ENCODE measurements around the gene AP1B1.

AP1B1 gene

DNA sequence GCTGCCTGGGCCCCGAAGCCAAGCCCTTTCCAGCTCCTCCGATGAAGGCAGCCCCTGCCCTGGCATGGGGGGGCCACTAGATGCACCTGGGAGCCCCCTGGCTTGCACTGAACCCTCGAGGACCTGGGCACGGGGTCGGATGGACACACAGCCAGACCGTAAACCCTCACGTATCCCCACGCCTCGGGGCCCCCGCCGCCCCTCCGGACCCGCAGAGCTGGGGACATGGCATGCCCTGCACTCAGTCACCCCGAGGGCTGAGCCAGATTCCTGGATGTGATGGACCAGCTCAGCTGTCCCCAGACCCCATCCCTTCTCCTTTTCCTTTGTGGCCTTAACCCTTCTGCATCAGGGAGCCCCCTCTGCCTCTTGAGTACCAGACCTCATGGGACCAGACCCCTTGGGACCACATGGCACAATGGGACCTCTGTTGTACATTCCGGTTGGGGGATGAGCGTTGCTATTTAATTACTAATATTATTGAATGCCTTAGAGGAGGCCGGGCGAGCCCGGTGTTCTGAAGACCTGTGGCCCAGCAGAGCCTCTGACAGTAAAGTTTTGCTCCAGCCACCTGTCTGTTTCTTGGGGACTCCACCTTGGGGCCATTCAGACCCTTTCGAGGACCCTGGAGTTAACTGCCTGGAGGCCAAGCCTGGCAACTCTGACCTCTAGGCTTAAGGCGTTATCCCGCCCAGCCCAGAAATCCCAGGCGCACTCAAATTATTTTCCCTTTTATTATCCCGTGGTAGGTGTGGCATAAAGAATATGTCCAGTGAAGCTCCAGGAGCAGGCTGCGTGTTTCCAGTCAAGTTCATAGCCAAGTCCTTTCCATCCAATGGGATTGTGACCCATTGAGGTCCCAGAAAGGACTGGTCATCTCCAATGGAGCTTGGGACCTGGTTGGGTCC is 75.9 kb downstream of the AP1B1 start:
- no peak for DNase-seq

DNA sequence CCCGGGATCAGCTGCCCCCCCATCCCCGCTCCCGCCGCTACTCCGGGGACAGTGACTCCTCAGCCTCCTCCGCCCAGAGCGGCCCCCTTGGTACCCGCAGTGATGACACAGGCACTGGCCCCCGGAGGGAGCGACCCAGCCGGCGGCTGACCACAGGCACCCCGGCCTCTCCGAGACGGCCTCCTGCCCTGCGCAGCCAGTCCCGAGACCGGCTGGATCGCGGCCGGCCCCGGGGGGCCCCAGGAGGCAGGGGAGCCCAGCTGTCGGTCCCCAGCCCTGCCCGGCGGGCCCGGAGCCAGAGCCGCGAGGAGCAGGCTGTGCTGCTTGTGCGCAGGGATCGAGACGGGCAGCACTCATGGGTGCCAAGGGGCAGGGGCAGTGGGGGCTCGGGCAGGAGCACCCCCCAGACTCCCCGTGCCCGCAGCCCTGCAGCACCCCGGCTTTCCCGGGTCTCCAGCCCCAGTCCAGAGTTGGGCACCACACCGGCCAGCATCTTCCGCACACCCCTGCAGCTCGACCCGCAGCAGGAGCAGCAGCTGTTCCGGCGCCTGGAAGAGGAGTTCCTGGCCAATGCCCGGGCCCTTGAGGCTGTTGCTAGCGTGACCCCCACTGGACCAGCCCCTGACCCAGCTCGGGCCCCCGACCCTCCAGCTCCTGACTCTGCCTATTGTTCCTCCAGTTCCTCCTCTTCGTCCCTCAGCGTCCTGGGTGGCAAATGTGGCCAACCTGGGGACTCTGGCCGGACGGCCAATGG is 76.7 kb downstream of the AP1B1 start:
- no peak for DNase-seq

DNA sequence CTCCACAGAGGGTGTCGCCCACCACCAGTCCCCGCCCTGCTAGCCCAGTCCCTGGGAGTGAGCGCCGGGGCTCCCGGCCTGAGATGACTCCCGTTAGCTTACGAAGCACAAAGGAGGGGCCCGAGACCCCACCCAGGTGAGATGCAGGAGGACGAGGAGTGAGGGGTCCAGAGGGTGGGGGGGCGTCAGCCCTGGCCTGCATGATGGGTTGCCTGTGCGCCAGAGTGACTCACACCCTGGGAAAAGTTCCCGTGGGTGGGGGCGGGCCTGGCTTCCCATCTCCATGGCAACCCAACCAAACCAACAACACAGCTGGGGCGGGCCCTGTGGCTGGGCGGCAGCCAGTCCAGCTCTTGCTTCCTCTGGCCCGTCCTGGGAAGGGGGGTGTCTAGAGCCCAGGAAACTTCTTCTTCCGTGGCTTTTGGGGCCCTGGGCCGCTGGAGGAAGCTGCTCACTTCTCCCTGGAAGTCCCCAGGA is 77.5 kb downstream of the AP1B1 start:
- peak; percentile 98 for DNase-seq

DNA sequence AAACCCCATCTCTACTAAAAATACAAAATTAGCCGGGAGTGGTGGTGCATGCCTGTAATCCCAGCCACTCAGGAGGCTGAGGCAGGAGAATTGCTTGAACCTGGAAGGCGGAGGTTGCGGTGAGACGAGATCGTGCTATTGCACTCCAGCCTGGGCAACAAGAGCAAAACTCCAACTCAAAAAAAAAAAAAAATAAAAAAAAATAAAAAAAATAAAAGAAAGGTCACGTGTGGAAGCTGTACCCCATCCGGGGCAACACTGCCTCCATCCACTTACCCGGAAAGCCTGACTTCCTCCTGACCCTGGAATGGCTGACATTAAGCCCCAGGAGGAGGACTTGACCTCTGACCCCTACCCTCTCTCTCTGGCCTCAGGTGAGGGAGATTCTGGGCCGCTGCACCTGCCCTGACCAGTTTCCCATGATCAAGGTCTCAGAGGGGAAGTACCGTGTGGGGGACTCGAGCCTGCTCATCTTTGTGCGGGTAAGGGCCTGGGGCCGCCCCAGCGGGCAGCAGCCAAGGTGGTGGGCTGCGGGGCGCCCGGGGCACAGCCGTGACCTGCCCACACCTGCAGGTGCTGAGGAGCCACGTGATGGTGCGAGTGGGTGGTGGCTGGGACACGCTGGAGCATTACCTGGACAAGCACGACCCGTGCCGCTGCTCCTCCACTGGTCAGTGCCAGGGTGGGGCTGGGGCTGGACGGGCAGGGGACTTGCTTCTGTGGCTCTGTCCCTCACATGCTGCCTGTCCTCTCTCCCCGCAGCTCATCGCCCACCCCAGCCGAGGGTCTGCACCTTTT is 78.1 kb downstream of the AP1B1 start:
- DNase-seq, result no peak

DNA sequence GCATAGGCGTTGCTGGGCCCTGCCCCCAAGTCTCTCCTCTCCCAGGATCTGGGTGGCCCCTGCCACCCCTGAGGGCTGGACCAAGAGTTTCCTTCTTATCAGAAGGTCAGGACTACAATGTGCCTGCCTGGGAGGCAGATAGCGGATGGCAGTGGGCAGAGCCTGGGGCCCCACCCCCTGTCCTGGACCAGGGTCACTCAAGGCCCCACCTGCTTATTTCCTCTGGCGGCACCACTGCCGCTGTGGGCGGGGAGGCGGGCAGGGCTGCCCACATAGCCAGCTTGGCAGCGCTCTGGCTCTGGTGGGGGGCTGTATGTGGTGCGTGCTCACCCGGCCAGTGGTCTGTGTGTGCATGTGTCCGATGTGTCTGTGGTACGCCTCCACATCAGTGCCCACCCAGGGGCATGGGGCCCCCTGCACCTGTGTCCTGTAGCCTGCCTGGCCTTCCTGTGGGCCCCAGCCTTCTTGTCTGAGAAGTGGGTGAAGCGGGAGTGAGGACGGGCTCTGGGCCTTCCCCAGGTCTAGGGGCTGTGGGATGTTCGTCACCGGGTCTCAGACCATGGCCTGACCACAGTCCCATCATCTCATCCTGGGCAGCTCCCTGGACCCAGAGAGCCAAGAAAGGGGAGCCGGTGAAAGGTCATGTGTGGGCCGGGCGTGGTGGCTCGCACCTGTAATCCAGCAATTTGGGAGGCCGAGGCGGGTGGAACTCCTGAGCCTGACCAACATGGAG is 78.9 kb downstream of the AP1B1 start:
- peak in 1 of 2 donors; percentile 24 for DNase-seq

DNA sequence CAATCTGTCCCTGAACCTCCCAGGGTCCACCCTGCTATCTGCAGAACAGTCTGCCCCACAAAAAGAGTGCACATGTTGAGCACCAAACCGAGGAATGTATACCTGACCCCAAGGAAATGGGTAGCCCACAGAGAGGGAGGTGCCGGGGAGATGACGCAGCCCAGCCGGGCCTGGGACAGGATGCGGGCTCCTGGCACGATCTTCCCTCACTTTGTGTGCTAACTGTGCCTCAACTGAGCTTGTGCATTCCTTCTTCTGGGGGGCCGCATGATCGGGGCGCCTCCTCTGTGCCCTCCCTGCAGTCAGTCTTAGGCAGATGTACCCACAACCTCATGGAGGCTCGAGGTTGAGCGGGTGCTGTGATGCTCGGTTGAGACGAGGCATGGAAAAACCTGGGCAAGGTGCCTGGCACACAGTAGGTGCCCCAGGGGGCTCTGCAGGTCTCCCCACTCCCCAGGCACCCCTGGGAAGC is 79.5 kb downstream of the AP1B1 start:
- DNase-seq, result no peak

DNA sequence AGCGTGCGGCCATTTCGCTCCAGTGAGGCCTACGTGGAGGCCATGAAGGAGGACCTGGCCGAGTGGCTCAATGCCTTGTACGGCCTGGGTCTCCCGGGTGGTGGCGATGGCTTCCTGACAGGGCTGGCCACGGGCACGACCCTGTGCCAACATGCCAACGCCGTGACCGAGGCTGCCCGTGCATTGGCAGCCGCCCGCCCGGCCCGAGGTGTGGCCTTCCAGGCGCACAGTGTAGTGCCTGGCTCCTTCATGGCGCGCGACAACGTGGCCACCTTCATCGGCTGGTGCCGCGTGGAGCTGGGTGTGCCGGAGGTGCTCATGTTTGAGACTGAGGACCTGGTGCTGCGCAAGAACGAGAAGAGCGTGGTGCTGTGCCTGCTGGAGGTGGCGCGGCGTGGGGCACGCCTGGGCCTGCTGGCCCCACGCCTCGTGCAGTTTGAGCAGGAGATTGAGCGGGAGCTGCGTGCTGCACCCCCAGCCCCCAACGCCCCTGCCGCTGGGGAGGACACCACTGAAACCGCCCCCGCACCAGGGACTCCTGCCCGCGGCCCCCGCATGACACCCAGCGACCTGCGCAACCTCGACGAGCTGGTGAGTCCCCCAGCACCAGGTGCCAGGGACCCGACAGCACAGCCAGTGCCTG is 80.1 kb downstream of the AP1B1 start:
- DNase-seq, result no peak

DNA sequence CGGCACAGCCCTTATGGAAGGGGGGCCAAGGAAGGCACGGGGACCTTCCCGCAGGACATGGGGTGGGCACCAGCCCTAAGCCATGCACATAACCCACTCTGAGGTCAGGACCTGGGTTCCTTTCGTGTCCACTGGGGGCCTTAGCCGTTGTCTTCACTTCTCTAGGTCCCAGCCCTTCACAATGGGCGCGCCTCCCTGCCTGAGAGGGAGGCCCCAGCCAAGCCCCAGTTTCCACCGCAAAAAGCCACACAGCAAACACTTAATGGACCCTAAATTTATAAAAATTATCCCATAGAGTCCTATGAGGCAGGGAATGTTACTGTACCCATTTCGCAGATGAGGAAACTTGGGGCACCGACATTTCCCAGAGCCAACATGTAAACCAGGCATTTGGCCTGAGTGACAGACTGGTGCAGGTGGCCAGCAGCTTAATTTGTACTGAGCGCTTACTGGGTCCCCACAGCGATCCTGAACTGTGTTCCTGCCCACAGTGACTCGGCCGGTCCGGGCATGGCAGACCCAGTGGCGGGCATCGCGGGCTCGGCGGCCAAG is 80.7 kb downstream of the AP1B1 start:
- DNase-seq, result no peak

DNA sequence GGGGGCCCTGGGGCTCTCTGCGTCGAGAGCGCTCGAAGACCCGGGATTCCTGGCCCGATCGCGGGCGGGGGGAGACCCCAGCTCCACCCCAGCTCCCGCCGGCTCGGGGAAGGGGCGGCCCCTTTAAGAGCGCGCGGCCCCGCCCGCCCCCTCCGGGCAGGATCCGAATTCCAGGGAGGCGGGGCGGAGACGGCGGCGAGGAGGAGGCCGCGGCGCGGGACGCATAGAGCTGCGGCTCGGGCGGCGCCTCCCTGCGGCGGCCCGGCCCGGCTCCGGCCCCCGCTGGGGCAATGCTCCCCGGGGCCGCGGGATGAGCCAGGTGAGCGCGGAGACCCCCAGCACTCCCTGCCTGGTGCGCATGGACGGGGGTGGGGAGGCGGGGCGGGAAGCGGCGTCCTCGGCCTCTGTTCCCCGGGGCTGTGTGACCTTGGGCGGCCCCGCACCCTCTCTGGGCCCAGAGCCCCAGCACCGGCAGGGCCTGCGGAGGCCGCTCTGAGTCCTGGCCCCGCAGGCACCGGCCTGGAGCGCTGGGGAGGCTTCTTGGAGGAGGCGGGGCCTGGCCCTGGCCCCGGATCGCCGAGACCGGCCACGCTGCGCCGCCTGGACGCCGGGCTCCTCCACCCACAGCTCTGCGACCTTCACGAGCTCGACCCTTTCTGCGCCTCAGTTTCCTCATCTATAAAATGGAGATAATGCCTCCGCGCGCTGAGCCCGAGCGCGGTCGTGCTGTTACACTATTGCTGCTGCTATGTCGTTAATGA is 81.4 kb downstream of the AP1B1 start:
- DNase-seq, result peak; percentile 57 to 77

DNA sequence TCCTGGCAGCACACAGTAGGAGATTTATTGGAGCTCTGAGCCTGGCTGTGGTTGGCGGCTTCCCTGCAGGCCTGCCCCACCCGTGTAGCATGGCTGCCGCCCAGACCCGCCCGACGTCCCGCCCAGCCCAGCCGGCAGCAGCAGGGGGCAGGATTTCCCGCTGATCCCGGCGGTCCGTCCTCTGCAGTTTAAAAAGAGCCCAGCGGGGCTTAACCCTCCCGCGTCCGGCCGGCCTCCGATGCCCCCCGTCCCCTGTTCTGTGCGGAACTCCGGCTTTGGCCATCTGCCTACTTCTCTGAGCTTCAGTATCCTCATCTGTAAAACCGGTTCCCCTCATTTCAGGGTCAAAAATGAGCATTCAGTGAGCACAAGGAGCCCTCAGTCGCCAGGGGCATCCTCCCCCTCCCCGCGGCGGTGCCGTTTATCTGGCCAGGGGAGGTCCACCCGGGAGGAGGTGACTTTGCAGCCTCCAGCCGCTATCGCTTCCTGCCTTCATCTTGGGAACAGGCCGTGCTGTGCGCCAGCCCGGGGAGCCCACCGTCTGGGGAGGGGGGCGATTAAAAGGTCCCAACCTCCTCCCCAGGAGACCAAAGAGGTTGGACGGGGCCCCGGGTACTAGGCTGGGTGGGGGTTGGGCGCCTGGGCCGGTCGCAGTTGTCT is 82.1 kb downstream of the AP1B1 start, which contains the start of gene GAS2L1:
Gene GAS2L1, plus strand, starts transcription at position 476 of the 660 bp plus-strand sequence. CDS start 1,456 bp downstream, outside the sequence.
- DNase-seq, result peak; percentile 68 to 74

DNA sequence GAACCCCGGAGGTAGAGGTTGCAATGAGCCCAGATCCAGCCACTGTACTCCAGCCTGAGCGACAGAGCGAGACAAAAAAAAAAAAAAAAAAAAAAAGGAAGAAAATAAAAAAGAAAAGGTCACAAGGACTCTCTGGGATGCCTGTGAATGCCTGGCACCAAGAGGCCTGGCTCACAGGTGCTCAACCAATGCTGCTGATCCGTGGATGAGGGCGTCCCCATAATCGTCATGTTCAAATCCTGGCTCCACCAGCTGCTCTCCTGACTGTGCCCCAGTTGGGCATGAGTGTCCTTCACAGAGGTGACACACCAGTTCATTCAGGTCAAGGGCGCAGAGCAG is 82.6 kb downstream of the AP1B1 start:
- no peak for DNase-seq

DNA sequence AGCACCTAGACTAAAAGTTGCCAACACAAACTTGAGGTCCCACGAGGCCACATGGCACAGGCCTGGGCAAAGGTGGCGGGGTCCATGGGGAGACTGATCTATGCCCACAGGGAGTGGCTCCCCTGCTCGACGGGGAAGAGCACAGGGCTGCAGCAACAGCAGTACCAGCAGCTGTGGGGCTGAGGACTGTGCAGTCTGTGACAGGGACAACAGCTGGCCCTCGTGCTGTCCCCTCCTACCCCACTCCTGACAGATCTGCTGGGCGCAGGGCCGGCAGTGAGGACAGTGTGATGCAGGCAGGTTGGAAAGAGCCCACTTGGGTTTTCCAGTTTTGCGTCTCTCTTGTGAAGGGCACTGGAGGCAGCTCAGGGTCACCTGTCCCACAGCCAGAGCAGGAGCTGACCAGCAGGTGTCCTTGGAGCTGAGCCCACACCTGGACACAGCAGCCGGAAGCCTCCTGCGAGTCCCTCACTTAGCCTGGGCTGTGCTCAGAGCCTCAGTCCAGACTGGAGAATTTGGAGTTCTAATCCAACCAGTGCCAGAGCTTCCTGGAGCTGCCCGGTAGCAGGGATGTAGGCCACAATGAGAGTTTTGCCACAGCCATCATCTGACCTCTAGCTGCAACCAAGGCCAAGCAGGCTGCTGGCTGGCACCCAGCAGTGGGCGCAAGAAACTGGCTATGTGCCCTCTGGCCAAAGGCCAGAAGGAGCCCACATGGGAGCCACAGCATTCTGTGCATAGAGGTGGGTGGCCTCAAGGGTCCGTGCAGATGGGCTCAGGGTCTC is 85.5 kb downstream of the AP1B1 start:
- peak; percentile 34 to 70 for DNase-seq

DNA sequence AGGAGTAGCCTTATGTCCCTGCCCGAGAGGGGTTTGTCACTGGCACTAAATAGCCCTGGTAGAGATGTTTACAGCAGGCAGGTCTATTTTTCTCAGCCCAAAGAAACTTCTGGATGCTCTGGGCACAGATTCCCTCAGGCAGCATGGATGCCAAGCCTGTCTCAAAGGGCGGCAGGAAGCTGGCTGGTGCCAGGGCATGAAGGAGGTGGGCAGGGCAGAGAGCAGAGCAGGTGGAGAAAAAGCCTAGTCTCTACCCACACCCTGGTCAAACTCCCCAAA is 86.0 kb downstream of the AP1B1 start:
- no peak for DNase-seq

DNA sequence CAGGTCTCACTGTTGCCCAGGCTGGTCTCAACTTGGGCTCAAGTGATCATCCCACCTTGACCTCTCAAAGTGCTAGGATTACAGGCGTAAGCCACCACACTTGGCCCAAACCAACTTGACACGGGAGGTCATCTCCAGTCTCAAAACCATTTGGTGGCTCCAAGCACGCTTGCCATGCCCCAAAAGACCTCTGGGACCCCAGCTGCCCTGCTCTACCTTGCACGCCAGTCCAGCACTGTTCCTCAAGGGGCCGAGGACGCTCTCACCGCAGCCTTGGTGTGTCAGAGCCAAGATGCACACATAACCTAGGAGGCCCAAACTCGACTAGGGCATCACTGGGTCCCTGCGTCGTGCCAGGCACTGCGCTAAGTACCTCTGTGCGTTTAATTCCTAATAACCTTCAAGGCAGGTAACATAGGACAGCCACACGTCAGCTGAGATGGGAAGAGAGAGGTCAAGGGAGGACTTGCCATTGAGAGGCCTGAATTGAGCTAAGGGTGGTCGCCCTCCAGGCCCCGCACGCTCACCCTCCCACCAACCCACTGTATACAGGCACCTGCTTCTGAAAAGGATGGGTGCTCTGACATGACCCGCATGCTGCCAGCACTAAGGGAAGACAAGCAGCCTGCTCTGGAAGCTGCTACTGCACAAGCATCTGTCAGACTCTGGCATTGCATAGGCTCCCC is 86.5 kb downstream of the AP1B1 start:
- DNase-seq, result no peak

DNA sequence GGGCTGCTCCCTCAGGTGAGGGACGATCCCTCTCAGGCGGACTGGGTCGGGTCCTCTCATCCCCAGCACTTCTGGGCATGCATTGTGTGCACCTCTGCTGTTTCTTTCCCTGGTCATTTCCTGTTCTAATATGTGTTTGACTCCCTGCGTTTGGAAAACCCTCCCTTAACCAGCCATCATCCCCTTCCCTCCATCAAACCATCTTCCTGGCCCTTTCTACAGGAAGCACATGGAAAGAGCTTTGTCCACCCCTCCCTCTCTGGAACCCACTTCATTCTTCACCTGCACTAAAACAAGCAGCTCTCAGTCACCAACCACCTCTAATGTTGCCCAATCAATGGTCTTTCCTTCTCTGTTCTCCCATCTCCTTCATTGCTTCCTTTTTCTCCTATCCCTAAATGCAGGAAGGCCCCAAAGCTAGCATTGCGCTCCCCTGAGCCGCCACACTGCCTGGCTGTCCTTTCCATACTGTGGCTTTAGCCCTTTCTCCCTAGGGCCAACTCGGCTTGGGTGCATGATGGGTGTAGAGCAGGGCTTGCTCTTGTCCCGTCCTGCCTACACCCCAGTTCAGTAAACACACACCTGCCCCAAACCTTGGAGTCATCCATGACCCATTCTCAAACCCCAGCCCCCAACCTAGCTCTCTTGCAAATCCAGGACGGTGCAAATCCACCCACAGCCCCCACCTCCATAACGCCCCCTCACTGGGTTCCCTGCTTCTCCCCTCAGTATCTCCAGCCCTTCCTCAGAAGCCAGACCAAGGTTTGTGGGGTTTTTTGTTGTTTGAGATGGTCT is 87.4 kb downstream of the AP1B1 start:
- DNase-seq, result no peak

DNA sequence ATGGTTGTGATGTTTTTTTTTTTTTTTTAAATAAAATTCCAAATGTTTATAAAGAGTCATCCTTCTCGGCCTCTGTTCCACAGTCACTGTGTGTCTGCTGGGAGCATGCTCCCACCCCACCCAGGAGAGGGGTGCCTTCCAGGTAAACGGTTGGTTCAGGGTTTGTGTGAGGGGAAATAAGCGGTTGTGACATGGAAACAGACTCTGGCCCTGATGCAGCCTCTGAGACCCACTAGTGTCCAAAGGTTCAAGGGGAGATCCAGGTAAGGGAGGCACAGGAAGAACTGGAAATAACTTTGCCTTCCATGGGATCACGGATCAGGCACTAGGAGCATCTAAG is 87.9 kb downstream of the AP1B1 start:
- DNase-seq, result no peak

DNA sequence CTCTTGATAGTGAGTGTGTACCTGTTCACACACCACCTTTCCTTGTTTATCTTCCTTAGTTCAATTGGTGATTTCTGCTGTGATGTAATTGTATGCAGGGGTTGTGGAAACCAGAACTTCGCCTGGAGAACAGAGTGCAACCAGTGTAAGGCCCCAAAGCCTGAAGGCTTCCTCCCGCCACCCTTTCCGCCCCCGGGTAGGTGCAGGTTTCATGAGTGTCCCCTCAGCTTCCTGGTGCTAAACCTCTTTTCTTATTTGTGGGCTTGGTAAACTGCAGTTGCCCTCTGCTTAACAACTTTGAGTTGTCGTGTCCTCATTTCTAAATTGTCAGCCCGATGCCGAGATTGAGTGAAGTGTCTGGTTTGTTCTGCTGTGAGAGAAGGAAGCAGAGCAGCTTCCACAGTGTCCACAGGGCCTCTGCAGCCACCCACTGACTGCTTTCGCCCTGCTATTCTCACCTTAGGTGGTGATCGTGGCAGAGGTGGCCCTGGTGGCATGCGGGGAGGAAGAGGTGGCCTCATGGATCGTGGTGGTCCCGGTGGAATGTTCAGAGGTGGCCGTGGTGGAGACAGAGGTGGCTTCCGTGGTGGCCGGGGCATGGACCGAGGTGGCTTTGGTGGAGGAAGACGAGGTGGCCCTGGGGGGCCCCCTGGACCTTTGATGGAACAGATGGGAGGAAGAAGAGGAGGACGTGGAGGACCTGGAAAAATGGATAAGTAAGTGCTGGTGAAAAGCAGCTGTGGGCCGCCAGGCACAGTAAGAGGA is 89.1 kb downstream of the AP1B1 start:
- no peak for DNase-seq

All from inflammatory macrophage (primary cell).